HepG2 (cell line): ENCODE measurements around the gene GLB1L3. TPM values are rescaled to one million over a fixed set of nuclear protein-coding genes. Genes with fewer than 3 reads are reported as not detected.
A peak's percentile ranks its signal among the peaks of the same experiment; 100 is the strongest.

ENCODE experiments used
- ATF1 ChIP-seq: IDR thresholded peaks from 2 replicates; pipeline ENCODE4 v1.6.1; 2016; ENCODE audit warnings: mild to moderate bottlenecking, control low read depth
- CBFB ChIP-seq: sonication (generic); formaldehyde crosslinking; IDR thresholded peaks from 2 replicates; pipeline ENCODE4 v1.4.0; 2020; ENCODE audit warnings: missing genetic modification reagents
- DRAP1 ChIP-seq: IDR thresholded peaks from 2 replicates; pipeline ENCODE4 v1.6.1; 2016; ENCODE audit warnings: missing genetic modification reagents, missing compliant biosample characterization
- FOXA1 ChIP-seq, 2 experiments: fragments of 450-650 bp in 1 of 2; sonication (generic) in 1 of 2; formaldehyde crosslinking in 1 of 2; IDR thresholded peaks; 2 replicates each; pipeline versions ENCODE4 v1.4.0 to v1.6.1; 2016 to 2020; ENCODE audit warnings: missing genetic modification reagents in 1 of 2
- HDAC2 ChIP-seq: sonication (generic); formaldehyde crosslinking; IDR thresholded peaks from 2 replicates; pipeline ENCODE4 v1.4.0; 2020; ENCODE audit warnings: missing genetic modification reagents
- KLF15 ChIP-seq: sonication (generic); formaldehyde crosslinking; IDR thresholded peaks from 2 replicates; pipeline ENCODE4 v1.8.1; 2023; ENCODE audit warnings: borderline replicate concordance, mild to moderate bottlenecking, inconsistent platforms, missing genetic modification reagents, mixed read lengths
- NFIB ChIP-seq: sonication (generic); formaldehyde crosslinking; IDR thresholded peaks from 2 replicates; pipeline ENCODE4 v1.9.0; 2021; ENCODE audit warnings: missing genetic modification reagents, mild to moderate bottlenecking, borderline replicate concordance
- RARG ChIP-seq: sonication (generic); formaldehyde crosslinking; IDR thresholded peaks from 2 replicates; pipeline ENCODE4 v1.4.0; 2020; ENCODE audit warnings: low read depth, mild to moderate bottlenecking, missing genetic modification reagents
- RORA ChIP-seq: sonication (generic); formaldehyde crosslinking; IDR thresholded peaks from 2 replicates; pipeline ENCODE4 v1.5.0; 2020; ENCODE audit warnings: mild to moderate bottlenecking, missing genetic modification reagents, moderate library complexity
- ZNF280D ChIP-seq: sonication (generic); formaldehyde crosslinking; IDR thresholded peaks from 2 replicates; pipeline ENCODE4 v1.5.1; 2020; ENCODE audit warnings: mild to moderate bottlenecking, missing genetic modification reagents
- ZNF3 ChIP-seq: IDR thresholded peaks from 2 replicates; pipeline ENCODE4 v1.7.0; 2017; ENCODE audit warnings: inconsistent platforms
- ZNF337 ChIP-seq: sonication (generic); formaldehyde crosslinking; IDR thresholded peaks from 2 replicates; pipeline ENCODE4 v1.5.1; 2020; ENCODE audit warnings: missing genetic modification reagents, low read depth, mild to moderate bottlenecking, borderline replicate concordance
- ZNF557 ChIP-seq: sonication (generic); formaldehyde crosslinking; IDR thresholded peaks from 2 replicates; pipeline ENCODE4 v1.4.0; 2020; ENCODE audit warnings: missing genetic modification reagents
- ZNF850 ChIP-seq: sonication (generic); formaldehyde crosslinking; conservative IDR thresholded peaks from 2 replicates; pipeline ENCODE4 v1.9.0; 2021; ENCODE audit warnings: mild to moderate bottlenecking, missing genetic modification reagents
- ZNF883 ChIP-seq: sonication (generic); formaldehyde crosslinking; IDR thresholded peaks from 2 replicates; pipeline ENCODE4 v1.5.1; 2020; ENCODE audit warnings: mild to moderate bottlenecking, missing genetic modification reagents; ENCODE audit errors: not compliant biosample characterization
- polyA plus RNA-seq, 8 experiments: library from polyadenylated mRNA; depleted of rRNA in 3 of 8; stranded (reverse) in 7 of 8; unstranded in 1 of 8; fragments of >200 nt; fragmentation: Illumina TruSeq in 4 of 8; extraction: Trizol in 4 of 8; gene quantifications; 2 replicates each; pipeline versions ENCODE4 v1.2.1 to v1.2.3, GENCODE V29; 2011 to 2016; ENCODE audit warnings: low read depth in 4 of 8, missing spikeins in 1 of 8, mixed read lengths in 1 of 8; ENCODE audit not compliant: insufficient read depth in 1 of 8
- total RNA-seq, 5 experiments: library from RNA; depleted of rRNA; stranded (reverse); fragments of >200 nt; fragmentation: Illumina TruSeq; extraction: Trizol; gene quantifications; 2 replicates each; pipeline ENCODE4 v1.2.3, GENCODE V29; 2016; ENCODE audit warnings: low read depth in 1 of 5
- TF ChIP-seq, protein P1 (sequence below): sonication (generic); formaldehyde crosslinking; IDR thresholded peaks from 2 replicates; pipeline ENCODE4 v1.5.0; 2020; ENCODE audit warnings: mild to moderate bottlenecking, missing genetic modification reagents
- TF ChIP-seq, protein P2 (sequence below): sonication (generic); formaldehyde crosslinking; IDR thresholded peaks from 2 replicates; pipeline ENCODE4 v1.8.1; 2023; ENCODE audit warnings: mild to moderate bottlenecking, inconsistent platforms, moderate library complexity, missing genetic modification reagents, borderline replicate concordance

The GLB1L3 gene
- total and polyA plus RNA-seq, 2 of the 13 experiments (the other 11 are each of a cell fraction or from before 2014, with no cell fraction given) = not detected

DNA sequence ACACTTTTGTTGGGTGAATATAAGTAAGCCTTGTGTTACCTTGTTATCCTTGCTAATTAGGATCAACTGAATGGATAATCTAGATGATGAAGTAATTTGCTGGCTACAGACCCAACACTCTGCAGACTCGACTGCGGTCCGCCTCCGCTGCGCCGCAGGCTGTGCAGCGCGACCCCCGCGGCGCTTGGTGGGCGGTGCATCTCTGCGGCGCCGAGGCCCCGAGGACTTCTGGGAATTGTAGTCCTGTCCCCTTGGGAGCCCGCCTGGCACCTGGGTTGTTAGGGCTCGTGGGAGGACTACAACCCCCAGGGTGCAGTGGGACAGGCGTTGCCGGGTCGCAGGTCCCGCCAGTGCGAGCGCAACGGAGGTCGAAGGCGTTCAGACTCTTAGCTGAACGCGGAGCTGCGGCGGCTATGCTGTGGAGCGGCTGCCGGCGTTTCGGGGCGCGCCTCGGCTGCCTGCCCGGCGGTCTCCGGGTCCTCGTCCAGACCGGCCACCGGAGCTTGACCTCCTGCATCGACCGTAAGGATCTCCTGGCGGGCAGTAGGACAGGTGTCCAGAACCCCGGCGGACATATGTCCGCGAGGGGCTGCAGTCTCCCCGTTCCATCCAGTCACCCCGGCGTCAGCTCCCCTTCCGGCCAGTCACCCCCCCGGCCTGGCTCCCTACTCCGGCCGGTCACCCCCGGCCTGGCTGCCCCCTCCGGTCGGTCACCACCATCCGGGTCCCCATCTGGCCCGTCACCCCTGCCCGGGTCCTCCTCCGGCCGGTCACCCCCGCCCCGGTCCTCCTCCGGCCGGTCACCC lies 22.8 kb upstream of the GLB1L3 start, which contains the start of the genes ACAD8 and THYN1 (continued):
- TF ChIP-seq, protein P1, sequence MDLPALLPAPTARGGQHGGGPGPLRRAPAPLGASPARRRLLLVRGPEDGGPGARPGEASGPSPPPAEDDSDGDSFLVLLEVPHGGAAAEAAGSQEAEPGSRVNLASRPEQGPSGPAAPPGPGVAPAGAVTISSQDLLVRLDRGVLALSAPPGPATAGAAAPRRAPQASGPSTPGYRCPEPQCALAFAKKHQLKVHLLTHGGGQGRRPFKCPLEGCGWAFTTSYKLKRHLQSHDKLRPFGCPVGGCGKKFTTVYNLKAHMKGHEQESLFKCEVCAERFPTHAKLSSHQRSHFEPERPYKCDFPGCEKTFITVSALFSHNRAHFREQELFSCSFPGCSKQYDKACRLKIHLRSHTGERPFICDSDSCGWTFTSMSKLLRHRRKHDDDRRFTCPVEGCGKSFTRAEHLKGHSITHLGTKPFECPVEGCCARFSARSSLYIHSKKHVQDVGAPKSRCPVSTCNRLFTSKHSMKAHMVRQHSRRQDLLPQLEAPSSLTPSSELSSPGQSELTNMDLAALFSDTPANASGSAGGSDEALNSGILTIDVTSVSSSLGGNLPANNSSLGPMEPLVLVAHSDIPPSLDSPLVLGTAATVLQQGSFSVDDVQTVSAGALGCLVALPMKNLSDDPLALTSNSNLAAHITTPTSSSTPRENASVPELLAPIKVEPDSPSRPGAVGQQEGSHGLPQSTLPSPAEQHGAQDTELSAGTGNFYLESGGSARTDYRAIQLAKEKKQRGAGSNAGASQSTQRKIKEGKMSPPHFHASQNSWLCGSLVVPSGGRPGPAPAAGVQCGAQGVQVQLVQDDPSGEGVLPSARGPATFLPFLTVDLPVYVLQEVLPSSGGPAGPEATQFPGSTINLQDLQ = no peak
- TF ChIP-seq ATF1 (CRISPR knock-in tag) = peak; percentile 65
- TF ChIP-seq ZNF337 (CRISPR knock-in tag) = peak; percentile 67; the same call in 1 of the 2 replicates
- TF ChIP-seq ZNF3 (CRISPR knock-in tag) = no peak
- TF ChIP-seq ZNF883 (CRISPR knock-in tag) = peak; percentile 63
- no peak for TF ChIP-seq ZNF557 (CRISPR knock-in tag)
- TF ChIP-seq RARG (CRISPR knock-in tag) = no peak
- TF ChIP-seq, protein P2, sequence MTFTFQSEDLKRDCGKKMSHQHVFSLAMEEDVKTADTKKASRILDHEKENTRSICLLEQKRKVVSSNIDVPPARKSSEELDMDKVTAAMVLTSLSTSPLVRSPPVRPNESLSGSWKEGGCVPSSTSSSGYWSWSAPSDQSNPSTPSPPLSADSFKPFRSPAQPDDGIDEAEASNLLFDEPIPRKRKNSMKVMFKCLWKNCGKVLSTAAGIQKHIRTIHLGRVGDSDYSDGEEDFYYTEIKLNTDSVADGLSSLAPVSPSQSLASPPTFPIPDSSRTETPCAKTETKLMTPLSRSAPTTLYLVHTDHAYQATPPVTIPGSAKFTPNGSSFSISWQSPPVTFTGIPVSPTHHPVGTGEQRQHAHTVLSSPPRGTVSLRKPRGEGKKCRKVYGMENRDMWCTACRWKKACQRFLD = no peak; the same call in 1 of the 2 replicates
- no peak for TF ChIP-seq CBFB (CRISPR knock-in tag)
- TF ChIP-seq ZNF850 (CRISPR knock-in tag) = no peak
- no peak for TF ChIP-seq NFIB (CRISPR knock-in tag)
- TF ChIP-seq FOXA1 (IDR thresholded peaks at IDR 0.05) = no peak
- peak; percentile 30; the same call in 1 of the 2 replicates for TF ChIP-seq FOXA1 (CRISPR knock-in tag; IDR thresholded peaks at IDR 0.05)
- no peak for TF ChIP-seq RORA
- no peak for TF ChIP-seq ZNF280D
- TF ChIP-seq DRAP1 = peak; percentile 68; the same call in 1 of the 2 replicates
- no peak for TF ChIP-seq KLF15 (CRISPR knock-in tag)
- TF ChIP-seq HDAC2 (CRISPR knock-in tag) = peak; percentile 77; the same call in 1 of the 2 replicates
